DOHH2 (cell line): ENCODE measurements around the gene IRAG1.

Source experiments
- CTCF ChIP-seq: fragments of 200-600 bp; sonication (generic); IDR thresholded peaks from one replicate; pipeline ENCODE4 v1.5.1; 2014; ENCODE audit warnings: antibody characterized with exemption, mild to moderate bottlenecking, low read depth, low read length; ENCODE audit not compliant: poor library complexity, severe bottlenecking
- EZH2phosphoT487 ChIP-seq: fragments of 200-600 bp; sonication (generic); IDR thresholded peaks from 2 replicates; pipeline ENCODE4 v1.6.1; 2017; ENCODE audit warnings: borderline replicate concordance, mild to moderate bottlenecking, antibody characterized with exemption, low read length, moderate library complexity, mixed read lengths

- TF ChIP-seq EZH2phosphoT487 (no peak), CTCF (no peak)
These were observed 31.8 kb upstream of the IRAG1 start for GRCh38 chr11:10725114-10725906.
